Measurements from ENCODE around the gene FGFR4. TPM values are rescaled to one million over a fixed set of nuclear protein-coding genes. Genes with fewer than 3 reads are reported as not detected.

The FGFR4 gene
- total and polyA plus RNA-seq, 2 of the 8 experiments (the other 6 are each of a cell fraction or from before 2014, with no cell fraction given): 61.4 to 88.4 TPM

- Histone ChIP-seq H3K14ac (ENCODE audit: insufficient read length) (no peak overlapping the region), H3K56ac (replicated peaks; ENCODE audit: insufficient read length, low read depth, low read length) (no peak overlapping the region), H3K79me1 (ENCODE audit: low read depth, low read length) (no peaks in the 10 kb centered on the region), H2AFZ (ENCODE audit: low read length) (no peak overlapping the region), H3K36me3 (ENCODE audit: control insufficient read depth in 2 of 4, insufficient read depth in 4 of 4, low read length in 3 of 4) (peaks cover 0 to 9% (median 0%) of the 10 kb centered on the region in 4 experiments; a peak in 4 of 8 replicates), H2BK5ac (ENCODE audit: low read depth, low read length) (no peak overlapping the region), H3K4me2 (ENCODE audit: insufficient read depth in 1 of 2, low read depth in 2 of 2, low read length in 2 of 2) (no peak overlapping the region), H3K4ac (replicated peaks; ENCODE audit: insufficient read length, low read depth, low read length) (no peak overlapping the region), H4K8ac (ENCODE audit: extremely low read depth, insufficient read depth, low read length) (no peak overlapping the region), H3K23ac (ENCODE audit: insufficient read length) (no peak overlapping the region), H3K9me3 (ENCODE audit: insufficient read depth in 2 of 2, low read depth in 1 of 2, low read length in 1 of 2) (no peaks in the 10 kb centered on the region), H3K27me3 (replicated peaks in 1 of 4; ENCODE audit: control insufficient read depth in 3 of 4, extremely low read depth in 1 of 4, insufficient read depth in 3 of 4, low read length in 3 of 4) (no peaks in the 10 kb centered on the region), H3K4me1 (replicated peaks in 1 of 4; ENCODE audit: control insufficient read depth in 3 of 4, insufficient read depth in 4 of 4, low read length in 3 of 4) (no peaks in the 10 kb centered on the region), H2BK120ac (replicated peaks; ENCODE audit: low read depth, low read length) (no peak overlapping the region), H3K23me2 (ENCODE audit: low read depth, low read length) (no peaks in the 10 kb centered on the region), H2BK12ac (ENCODE audit: low read depth, low read length) (no peak overlapping the region), H4K91ac (replicated peaks; ENCODE audit: insufficient read length, low read length) (no peak overlapping the region), H3K18ac (ENCODE audit: extremely low read depth, low read length) (no peak overlapping the region), H3K9ac (replicated peaks in 1 of 4; ENCODE audit: extremely low read depth in 1 of 4, low read depth in 3 of 4, low read length in 3 of 4) (no peak overlapping the region), H4K5ac (ENCODE audit: insufficient read length, low read depth, low read length) (no peak overlapping the region), H3K4me3 (ENCODE audit: extremely low read depth in 1 of 4, insufficient read depth in 2 of 4, low read depth in 3 of 4, low read length in 4 of 4) (no peak overlapping the region), H3K79me2 (ENCODE audit: control insufficient read depth in 1 of 2, insufficient read depth in 2 of 2, low read length in 2 of 2) (no peaks in the 10 kb centered on the region), H2AK5ac (ENCODE audit: low read depth, low read length) (no peak overlapping the region), H3K27ac (ENCODE audit: low read depth, low read length) (no peak overlapping the region), H2BK20ac (ENCODE audit: low read length) (no peak overlapping the region), H4K20me1 (replicated peaks in 1 of 2; ENCODE audit: control insufficient read depth in 1 of 2, insufficient read depth in 2 of 2, low read length in 2 of 2) (no peaks in the 10 kb centered on the region), H2BK15ac (ENCODE audit: low read length) (no peak overlapping the region)
- FAIRE-seq (no peak), DNase-seq (ENCODE audit: low read depth in 1 of 2, low spot score in 2 of 2) (no peak)
- CTCF ChIA-PET (ENCODE audit: partially characterized antibody): interaction anchor here (0.5 to 11.8 kb wide), 2 partner anchors 47 to 142 kb away, joined by 3 to 170 read pairs; no protein-coding TSS in a partner anchor
- POLR2A ChIA-PET (ENCODE audit: partially characterized antibody): interaction anchor here (1.1 kb wide), 1 partner anchor 214 kb away, joined by 5 read pairs; no protein-coding TSS in a partner anchor
- WGBS, 2 experiments (ENCODE audit: extremely low coverage in 1 of 2, insufficient coverage in 1 of 2, insufficient read length in 1 of 2, insufficient replicate concordance in 2 of 2, low coverage in 1 of 2, low lambda C conversion rate in 2 of 2, missing lambda C conversion rate in 1 of 2): 83% methylated on average over 6 of the region's 6 CpGs; no CpG with 5 or more reads in 1 of the 2 experiments
- TF ChIP-seq SIN3A (conservative IDR thresholded peaks at IDR 0.05 in 1 of 2, IDR thresholded peaks at IDR 0.05 in 1 of 2; ENCODE audit: low read depth in 1 of 2, low read length in 2 of 2): no peak
- TF ChIP-seq SRF (IDR thresholded peaks at IDR 0.05; ENCODE audit: low read depth, low read length): no peak
- no peak for TF ChIP-seq MAX (IDR thresholded peaks at IDR 0.05)
- no peak for TF ChIP-seq EZH2 (IDR thresholded peaks at IDR 0.05; ENCODE audit: low read depth, low read length, severe bottlenecking)
- TF ChIP-seq HDAC6 (IDR thresholded peaks at IDR 0.05; ENCODE audit: low read depth, low read length): no peak
- no peak for TF ChIP-seq TBP (IDR thresholded peaks at IDR 0.05; ENCODE audit: low read depth, low read length)
- TF ChIP-seq SP4 (IDR thresholded peaks at IDR 0.05; ENCODE audit: low read length): no peak
- no peak for TF ChIP-seq KDM1A (IDR thresholded peaks at IDR 0.05; ENCODE audit: borderline replicate concordance, low read length)
- TF ChIP-seq ZNF274 (IDR thresholded peaks at IDR 0.05; ENCODE audit: borderline replicate concordance, extremely low read depth, low read length): no peak
- no peak for TF ChIP-seq CEBPB (IDR thresholded peaks at IDR 0.05; ENCODE audit: low read depth, low read length)
- TF ChIP-seq SAP30 (IDR thresholded peaks at IDR 0.05; ENCODE audit: insufficient read depth, insufficient replicate concordance, low read length): no peak
- no peak for TF ChIP-seq ASH2L (IDR thresholded peaks at IDR 0.05; ENCODE audit: low read length)
- no peak for TF ChIP-seq CHD2 (IDR thresholded peaks at IDR 0.05; ENCODE audit: low read length)
- no peak for TF ChIP-seq POU5F1 (IDR thresholded peaks at IDR 0.05; ENCODE audit: low read depth, low read length)
- no peak for TF ChIP-seq JUND (IDR thresholded peaks at IDR 0.05; ENCODE audit: low read length)
These were observed 21.2 kb upstream of the FGFR4 start for GRCh38 chr5:177065491-177065890.
